H1 (cell line): ENCODE data around the gene SLC38A8. TPM values are rescaled to one million over a fixed set of nuclear protein-coding genes. Genes with fewer than 3 reads are reported as not detected.
A peak's percentile ranks its signal among the peaks of the same experiment; 100 is the strongest.

Source experiments
- CTCF ChIA-PET: fragments of 300-600 bp; sonication (Branson Sonifier 250); formaldehyde crosslinking; loops from one replicate; lab custom pipeline; 2021; ENCODE audit not compliant: partially characterized antibody; lab: Charles Lee
- POLR2A ChIA-PET: fragments of 300-600 bp; sonication (Branson Sonifier 250); formaldehyde crosslinking; loops from one replicate; lab custom pipeline; 2021; ENCODE audit warnings: inconsistent platforms; ENCODE audit not compliant: partially characterized antibody; lab: Charles Lee
- DNase-seq, 2 experiments: peaks; one replicate each; pipeline versions ENCODE4 v3.0.0 to v3.0.0-alpha.2; 2010 to 2022; ENCODE audit warnings: low spot score in 2 of 2, low read depth in 1 of 2, mixed read lengths in 1 of 2
- FAIRE-seq: peaks from 2 replicates; lab custom pipeline; 2011; peaks lifted over from hg19 to GRCh38; lab: Jason Lieb, UNC
- H2AFZ ChIP-seq: 2 replicates; pipeline ENCODE4 v1.8.1; 2012; ENCODE audit warnings: low read length, inconsistent platforms
- H2AK5ac ChIP-seq: 2 replicates; pipeline ENCODE4 v1.6.1; 2013; ENCODE audit warnings: low read depth, low read length
- H2BK120ac ChIP-seq: replicated peaks from 2 replicates; pipeline ENCODE3; 2013; ENCODE audit warnings: low read depth, low read length, inconsistent platforms
- H2BK12ac ChIP-seq: 2 replicates; pipeline ENCODE4 v1.6.1; 2013; ENCODE audit warnings: low read depth, low read length
- H2BK15ac ChIP-seq: 2 replicates; pipeline ENCODE4 v1.6.1; 2013; ENCODE audit warnings: low read length
- H2BK20ac ChIP-seq: 2 replicates; pipeline ENCODE4 v1.6.1; 2013; ENCODE audit warnings: low read length
- H2BK5ac ChIP-seq: 2 replicates; pipeline ENCODE4 v1.6.1; 2013; ENCODE audit warnings: low read depth, low read length
- H3K14ac ChIP-seq: 2 replicates; pipeline ENCODE4 v1.6.1; 2013; ENCODE audit warnings: inconsistent platforms; ENCODE audit not compliant: insufficient read length
- H3K18ac ChIP-seq: 2 replicates; pipeline ENCODE4 v1.6.1; 2013; ENCODE audit warnings: low read length; ENCODE audit errors: extremely low read depth
- H3K23ac ChIP-seq: 2 replicates; pipeline ENCODE4 v1.6.1; 2013; ENCODE audit warnings: inconsistent platforms; ENCODE audit not compliant: insufficient read length
- H3K23me2 ChIP-seq: 2 replicates; pipeline ENCODE4 v1.6.1; 2013; ENCODE audit warnings: low read depth, low read length
- H3K27ac ChIP-seq: 2 replicates; pipeline ENCODE4 v1.6.1; 2011; ENCODE audit warnings: low read depth, low read length, inconsistent platforms
- H3K27me3 ChIP-seq, 4 experiments: replicated peaks in 1 of 4; 1 replicate in 1 of 4; 2 replicates in 3 of 4; pipeline versions ENCODE4 v1.6.1 to v1.8.1; 2011 to 2013; ENCODE audit warnings: low read length in 3 of 4, mild to moderate bottlenecking in 3 of 4, inconsistent platforms in 2 of 4, mixed read lengths in 2 of 4, moderate library complexity in 1 of 4; ENCODE audit not compliant: control insufficient read depth in 3 of 4, insufficient read depth in 3 of 4; ENCODE audit errors: extremely low read depth in 1 of 4
- H3K36me3 ChIP-seq, 4 experiments: 2 replicates each; pipeline versions ENCODE4 v1.6.1 to v1.8.1; 2011 to 2013; ENCODE audit warnings: mild to moderate bottlenecking in 4 of 4, low read length in 3 of 4, moderate library complexity in 2 of 4, control low read depth in 1 of 4, inconsistent platforms in 1 of 4; ENCODE audit not compliant: insufficient read depth in 4 of 4, control insufficient read depth in 2 of 4
- H3K4ac ChIP-seq: replicated peaks from 2 replicates; pipeline ENCODE3; 2013; ENCODE audit warnings: low read length, low read depth, mixed read lengths, inconsistent platforms; ENCODE audit not compliant: insufficient read length
- H3K4me1 ChIP-seq, 4 experiments: replicated peaks in 1 of 4; 1 replicate in 1 of 4; 2 replicates in 3 of 4; pipeline versions ENCODE4 v1.6.1 to v1.8.1; 2011 to 2013; ENCODE audit warnings: low read length in 3 of 4, inconsistent platforms in 2 of 4, mixed read lengths in 1 of 4; ENCODE audit not compliant: insufficient read depth in 4 of 4, control insufficient read depth in 3 of 4
- H3K4me2 ChIP-seq, 2 experiments: 2 replicates each; pipeline versions ENCODE4 v1.6.1 to v1.8.1; 2011 to 2013; ENCODE audit warnings: low read depth in 2 of 2, low read length in 2 of 2, control low read depth in 1 of 2, inconsistent platforms in 1 of 2, mild to moderate bottlenecking in 1 of 2; ENCODE audit not compliant: insufficient read depth in 1 of 2
- H3K4me3 ChIP-seq, 4 experiments: fragments of 200-600, 300-600 bp in 1 of 4; sonication (generic), shearing (Covaris generic), sonication (Bioruptor Twin) in 1 of 4; 2 replicates each; pipeline versions ENCODE4 v1.5.1 to v1.8.1; 2011 to 2016; ENCODE audit warnings: low read length in 4 of 4, low read depth in 3 of 4, control low read depth in 2 of 4, inconsistent platforms in 2 of 4, mild to moderate bottlenecking in 2 of 4, mixed read lengths in 1 of 4, moderate library complexity in 1 of 4; ENCODE audit not compliant: insufficient read depth in 2 of 4; ENCODE audit errors: extremely low read depth in 1 of 4
- H3K56ac ChIP-seq: replicated peaks from 2 replicates; pipeline ENCODE3; 2013; ENCODE audit warnings: low read depth, mild to moderate bottlenecking, mixed read lengths, low read length, inconsistent platforms; ENCODE audit not compliant: insufficient read length
- H3K79me1 ChIP-seq: 2 replicates; pipeline ENCODE4 v1.6.1; 2013; ENCODE audit warnings: low read depth, low read length, control low read depth
- H3K79me2 ChIP-seq, 2 experiments: 2 replicates each; pipeline versions ENCODE4 v1.6.1 to v1.8.1; 2012 to 2013; ENCODE audit warnings: low read length in 2 of 2, mild to moderate bottlenecking in 2 of 2, inconsistent platforms in 1 of 2; ENCODE audit not compliant: insufficient read depth in 2 of 2, control insufficient read depth in 1 of 2
- H3K9ac ChIP-seq, 4 experiments: replicated peaks in 1 of 4; 1 replicate in 1 of 4; 2 replicates in 3 of 4; pipeline versions ENCODE4 v1.6.1 to v1.8.1; 2011 to 2013; ENCODE audit warnings: low read depth in 3 of 4, low read length in 3 of 4, control low read depth in 2 of 4, mild to moderate bottlenecking in 2 of 4, moderate library complexity in 2 of 4, inconsistent platforms in 1 of 4; ENCODE audit errors: extremely low read depth in 1 of 4
- H3K9me3 ChIP-seq, 2 experiments: 2 replicates each; pipeline versions ENCODE4 v1.6.1 to v1.8.1; 2012 to 2013; ENCODE audit warnings: mild to moderate bottlenecking in 2 of 2, moderate library complexity in 2 of 2, control low read depth in 1 of 2, inconsistent platforms in 1 of 2, low read depth in 1 of 2, low read length in 1 of 2, mixed read lengths in 1 of 2; ENCODE audit not compliant: insufficient read depth in 2 of 2
- H4K20me1 ChIP-seq, 2 experiments: replicated peaks in 1 of 2; 2 replicates each; pipeline versions ENCODE3 to v1.8.1; 2011 to 2013; ENCODE audit warnings: inconsistent platforms in 2 of 2, low read length in 2 of 2, mild to moderate bottlenecking in 1 of 2; ENCODE audit not compliant: insufficient read depth in 2 of 2, control insufficient read depth in 1 of 2
- H4K5ac ChIP-seq: 2 replicates; pipeline ENCODE4 v1.6.1; 2013; ENCODE audit warnings: low read length, low read depth, mixed read lengths, inconsistent platforms; ENCODE audit not compliant: insufficient read length
- H4K8ac ChIP-seq: 2 replicates; pipeline ENCODE4 v1.8.0; 2013; ENCODE audit warnings: mild to moderate bottlenecking, moderate library complexity, low read length, inconsistent platforms; ENCODE audit not compliant: insufficient read depth; ENCODE audit errors: extremely low read depth
- H4K91ac ChIP-seq: replicated peaks from 2 replicates; pipeline ENCODE3; 2013; ENCODE audit warnings: low read length, mixed read lengths, inconsistent platforms; ENCODE audit not compliant: insufficient read length
- KDM1A ChIP-seq: fragments of 200-600, 300-600 bp; sonication (generic); IDR thresholded peaks from 2 replicates; pipeline ENCODE4 v1.7.1; 2016; ENCODE audit warnings: mild to moderate bottlenecking, low read length, borderline replicate concordance
- RXRA ChIP-seq: IDR thresholded peaks from 2 replicates; pipeline ENCODE4 v1.6.1; 2011; ENCODE audit warnings: low read depth, mild to moderate bottlenecking, low read length, moderate library complexity; ENCODE audit not compliant: insufficient read depth
- SIN3A ChIP-seq, 2 experiments: IDR thresholded peaks in 1 of 2; conservative IDR thresholded peaks in 1 of 2; 2 replicates each; pipeline ENCODE4 v1.6.1; 2011 to 2012; ENCODE audit warnings: low read length in 2 of 2, improper control_type of control experiment in 1 of 2, low read depth in 1 of 2, mild to moderate bottlenecking in 1 of 2
- WGBS, 2 experiments: shearing (Covaris generic) in 1 of 2; methylation state at CpG; one replicate each; pipeline versions ENCODE4 v1.1.6 to v1.1.7; 2013 to 2015; ENCODE audit warnings: low lambda C conversion rate in 2 of 2, mixed read lengths in 2 of 2, inconsistent platforms in 1 of 2, low coverage in 1 of 2, missing lambda C conversion rate in 1 of 2; ENCODE audit not compliant: insufficient replicate concordance in 2 of 2, insufficient coverage in 1 of 2, insufficient read length in 1 of 2; ENCODE audit errors: extremely low coverage in 1 of 2, missing lambda C conversion rate in 1 of 2; 5-methylcytosine and 5-hydroxymethylcytosine counted together
- polyA plus RNA-seq, 7 experiments: library from polyadenylated mRNA; depleted of rRNA in 3 of 7; stranded (reverse) in 5 of 7; unstranded in 2 of 7; fragments of >200 nt in 5 of 7; fragments of 200-250 nt in 2 of 7; gene quantifications; 1 replicate in 5 of 7; 2 replicates in 1 of 7; 4 replicates in 1 of 7; pipeline versions ENCODE4 v1.2.1 to v1.2.3, GENCODE V29; 2011 to 2013; ENCODE audit warnings: missing spikeins in 2 of 7, mixed read lengths in 2 of 7
- total RNA-seq: library from RNA; stranded (reverse); fragmentation: NEBNext Ultra II Directional; extraction: Animal tissue kit (Norgen Biotek cat#: 25700); gene quantifications from 2 replicates; pipeline ENCODE4 v1.2.1, GENCODE V29; 2021

Gene SLC38A8
- total and polyA plus RNA-seq, 2 of the 8 experiments (the other 6 are each of a cell fraction or from before 2014, with no cell fraction given): 0.08 TPM; not detected in 1

DNA sequence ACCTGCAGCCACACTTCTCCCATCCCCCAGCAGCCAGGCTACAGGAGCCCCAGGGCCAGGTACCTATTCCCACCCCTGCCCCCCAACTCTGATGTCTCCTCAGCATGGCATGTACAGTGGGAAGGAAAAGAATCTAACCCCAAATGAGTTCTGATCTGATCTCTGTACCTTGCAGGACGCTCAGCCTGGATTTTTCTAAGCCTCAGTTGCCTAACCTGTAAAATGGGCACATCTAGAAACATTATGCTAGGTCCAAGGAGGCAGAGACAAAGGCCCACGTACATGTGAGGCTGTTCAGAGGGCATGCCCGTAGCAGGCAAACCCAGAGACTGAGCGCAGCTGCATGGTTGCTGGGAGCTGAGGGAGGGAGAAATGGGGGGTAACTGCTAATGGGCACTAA is 35.1 kb downstream of the SLC38A8 start:
- no peak overlapping the region for H3K9ac ChIP-seq
- CTCF ChIA-PET: no interaction called here
- no peak overlapping the region for H4K8ac ChIP-seq

More for the DNA sequence above, 35.1 kb downstream of the SLC38A8 start:
- H4K20me1 ChIP-seq: no peaks in the 10 kb centered on the region
- H2AK5ac ChIP-seq: no peak overlapping the region
- H2BK20ac ChIP-seq: no peak overlapping the region
- H2BK5ac ChIP-seq: no peak overlapping the region
- no peak overlapping the region for H3K4ac ChIP-seq
- POLR2A ChIA-PET: interaction anchor here (1.3 to 1.4 kb wide), 2 partner anchors 12 to 13 kb away, joined by 3 to 4 read pairs; no protein-coding TSS in a partner anchor
- DNase-seq (no peak), FAIRE-seq (no peak)
- no peak overlapping the region for H3K4me2 ChIP-seq
- H2BK15ac ChIP-seq: no peak overlapping the region
- H2BK12ac ChIP-seq: no peak overlapping the region
- H3K9me3 ChIP-seq: no peaks in the 10 kb centered on the region
- no peak overlapping the region for H2BK120ac ChIP-seq
- no peak overlapping the region for H3K56ac ChIP-seq
- H3K23ac ChIP-seq: no peak overlapping the region
- no peak overlapping the region for H4K5ac ChIP-seq
- TF ChIP-seq SIN3A (conservative IDR thresholded peaks at IDR 0.05 in 1 of 2, IDR thresholded peaks at IDR 0.05 in 1 of 2; ENCODE audit: low read depth in 1 of 2, low read length in 2 of 2) (no peak), RXRA (no peak), KDM1A (peak; percentile 80; the same call in 1 of the 2 replicates)
- no peaks in the 10 kb centered on the region for H3K36me3 ChIP-seq
- no peaks in the 10 kb centered on the region for H3K23me2 ChIP-seq
- H2AFZ ChIP-seq: no peak overlapping the region
- H4K91ac ChIP-seq: no peak overlapping the region
- H3K27me3 ChIP-seq: no peaks in the 10 kb centered on the region; a peak in 1 of 7 replicates
- H3K18ac ChIP-seq: no peak overlapping the region
- 87% methylated on average over 4 of the region's 4 CpGs; no CpG with 5 or more reads in 1 of the 2 experiments for WGBS, 2 experiments
- no peaks in the 10 kb centered on the region for H3K4me1 ChIP-seq
- H3K4me3 ChIP-seq: no peak overlapping the region
- no peaks in the 10 kb centered on the region for H3K79me1 ChIP-seq
- no peak overlapping the region for H3K27ac ChIP-seq
- H3K14ac ChIP-seq: no peak overlapping the region
- H3K79me2 ChIP-seq: no peaks in the 10 kb centered on the region
